CD4-positive, alpha-beta T cell (primary cell): ENCODE data around the gene TSPAN15. TPM values are rescaled to one million over a fixed set of nuclear protein-coding genes. Genes with fewer than 3 reads are reported as not detected.

ENCODE experiments used
- ATAC-seq: fragments of 200-7000 bp; cut with Tn5 transposase; one replicate; pipeline ENCODE4 v1.10.0; 2022; ENCODE audit warnings: mild to moderate bottlenecking; ENCODE audit not compliant: poor library complexity
- CTCF ChIA-PET: fragments of 350-600 bp; sonication (Branson Sonifier 250); formaldehyde crosslinking; loops from one replicate; lab custom pipeline; 2021; ENCODE audit warnings: antibody characterized with exemption, inconsistent platforms; lab: Charles Lee
- POLR2A ChIA-PET: fragments of 350-600 bp; sonication (Branson Sonifier 250); formaldehyde crosslinking; loops from one replicate; lab custom pipeline; 2021; ENCODE audit warnings: antibody characterized with exemption, inconsistent platforms; lab: Charles Lee
- DNase-seq, 14 experiments: peaks; one replicate each; pipeline ENCODE4 v3.0.0-alpha.2; 2013 to 2020; ENCODE audit warnings: mixed read lengths in 2 of 14
- H3K27ac ChIP-seq, 2 donors: one replicate each; pipeline versions ENCODE4 v1.5.1 to v1.7.0; 2013; ENCODE audit warnings: low read length in 2 of 2, low read depth in 1 of 2, mild to moderate bottlenecking in 1 of 2
- H3K27me3 ChIP-seq, 2 experiments: 1 replicate in 1 of 2; 2 replicates in 1 of 2; pipeline versions ENCODE4 v1.6.1 to v1.7.0; 2013; ENCODE audit warnings: low read length in 2 of 2, control low read depth in 1 of 2, mild to moderate bottlenecking in 1 of 2, moderate library complexity in 1 of 2; ENCODE audit not compliant: insufficient read depth in 2 of 2, control insufficient read depth in 1 of 2
- H3K36me3 ChIP-seq: one replicate; pipeline ENCODE4 v1.6.1; 2013; ENCODE audit warnings: low read length, control low read depth; ENCODE audit not compliant: insufficient read depth
- H3K4me1 ChIP-seq: one replicate; pipeline ENCODE4 v1.6.1; 2013; ENCODE audit warnings: low read length, control low read depth; ENCODE audit not compliant: insufficient read depth
- H3K4me3 ChIP-seq: one replicate; pipeline ENCODE4 v1.5.1; 2013; ENCODE audit warnings: mild to moderate bottlenecking, low read length, moderate library complexity
- H3K9me3 ChIP-seq, 2 experiments: 1 replicate in 1 of 2; 2 replicates in 1 of 2; pipeline versions ENCODE4 v1.6.1 to v1.7.0; 2013; ENCODE audit warnings: low read length in 2 of 2, mild to moderate bottlenecking in 2 of 2, control low read depth in 1 of 2, moderate library complexity in 1 of 2; ENCODE audit not compliant: control insufficient read depth in 1 of 2, insufficient read depth in 1 of 2
- H3K27ac Mint-ChIP-seq: one replicate; pipeline ENCODE4 v1.8.0; 2020; ENCODE audit warnings: mixed read lengths
- H3K27me3 Mint-ChIP-seq: one replicate; pipeline ENCODE4 v1.8.0; 2021; ENCODE audit warnings: mixed read lengths
- H3K36me3 Mint-ChIP-seq: one replicate; pipeline ENCODE4 v1.8.0; 2021; ENCODE audit warnings: low read depth, mixed read lengths
- H3K4me1 Mint-ChIP-seq: one replicate; pipeline ENCODE4 v1.8.0; 2021; ENCODE audit warnings: low read depth, mixed read lengths
- H3K4me3 Mint-ChIP-seq: one replicate; pipeline ENCODE4 v1.8.0; 2020; ENCODE audit warnings: mild to moderate bottlenecking, mixed read lengths
- H3K9me3 Mint-ChIP-seq: one replicate; pipeline ENCODE4 v1.8.0; 2020; ENCODE audit warnings: mixed read lengths
- CTCF ChIP-seq: fragments of 200-600 bp; IDR thresholded peaks from one replicate; pipeline ENCODE4 v1.8.0; 2022; ENCODE audit warnings: antibody characterized with exemption, mild to moderate bottlenecking
- intact Hi-C, 2 experiments: fragments of 100-400 bp; cut with DNase I in 1 of 2; cut with micrococcal nuclease in 1 of 2; formaldehyde crosslinking; loops; one replicate each; pipeline versions ENCODE4 v1.15.1 to v1.9.0; 2023 to 2025; cut with DNase I, micrococcal nuclease
- total RNA-seq, 174 experiments: library from RNA in 2 of 174; stranded (reverse) in 2 of 174; gene quantifications; one replicate each; pipeline ENCODE4 v1.2.3 and lab custom pipeline; 2021 to 2026

TSPAN15 gene
- total RNA-seq, 2 experiments from 2014 or later = 2.2 to 2.5 TPM

DNA sequence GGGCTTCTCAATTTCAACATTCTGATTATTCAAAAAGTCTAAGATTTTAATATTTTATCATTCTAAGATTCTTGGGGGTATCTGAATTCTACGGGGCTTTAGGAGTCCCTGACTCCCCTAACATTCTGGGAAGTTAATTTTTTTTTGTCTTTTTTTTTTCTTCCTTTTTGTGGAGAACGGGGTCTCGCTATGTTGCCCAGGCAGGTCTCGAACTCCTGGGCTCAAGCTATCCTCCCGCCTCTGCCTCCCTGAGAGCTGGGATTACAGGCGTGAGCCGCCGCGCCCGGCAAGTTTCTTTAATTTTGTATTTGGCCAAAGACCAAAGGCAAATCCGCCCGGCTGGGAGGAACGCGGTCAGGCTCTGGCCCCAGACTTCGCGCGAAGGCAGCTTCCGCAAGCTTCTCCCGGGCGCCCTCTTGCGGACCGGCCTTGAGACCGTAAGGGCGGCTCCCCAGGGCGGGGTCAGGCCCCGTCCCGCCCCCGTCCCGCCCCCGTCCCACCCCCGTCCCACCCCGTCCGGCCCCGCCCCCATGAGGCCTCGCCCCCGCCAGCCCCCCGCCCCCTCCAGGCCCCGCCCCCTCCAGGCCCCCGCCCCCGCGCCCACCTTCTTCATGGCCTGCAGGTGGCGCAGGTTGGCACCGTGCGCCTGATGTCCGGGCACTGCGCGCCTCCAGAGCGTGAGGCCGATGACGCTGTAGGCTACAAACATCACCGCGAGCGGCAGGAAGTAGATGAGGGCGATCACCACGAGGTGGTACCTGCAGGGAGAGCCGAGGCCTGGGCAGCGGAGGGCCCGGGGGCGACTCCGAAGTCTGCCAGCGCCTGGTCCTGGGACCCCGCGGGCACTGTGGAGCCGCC is 42.7 kb upstream of the TSPAN15 start:
- Mint-ChIP-seq H3K4me3 (peak overlapping the region; percentile 64), H3K4me1 (peaks cover 28% of the 10 kb centered on the region), H3K9me3 (no peaks in the 10 kb centered on the region), H3K27ac (peak overlapping the region; percentile 88), H3K36me3 (peaks cover 10% of the 10 kb centered on the region), H3K27me3 (no peaks in the 10 kb centered on the region)
- ATAC-seq (peak; percentile 92), DNase-seq (peak; percentile 79 to 97 (median 87))
- intact Hi-C loops = loop anchor here (1.0 to 5.0 kb wide), 5 partner anchors 16 to 281 kb away; no protein-coding TSS in a partner anchor
- ChIA-PET POLR2A (interaction anchor here (0.6 to 3.0 kb wide), 9 partner anchors 16 to 228 kb away, joined by 3 to 21 read pairs (median 4); no protein-coding TSS in a partner anchor), CTCF (interaction anchor here (0.5 to 2.5 kb wide), 29 partner anchors 10 to 738 kb away, joined by 3 to 25 read pairs (median 4); partner anchors contain the start of genes SUPV3L1, TSPAN15 and TYSND1)
- Histone ChIP-seq H3K36me3 (peaks cover 8% of the 10 kb centered on the region), H3K9me3 (no peaks in the 10 kb centered on the region), H3K27ac (peak overlapping the region; percentile 72 to 82), H3K4me1 (peaks cover 26% of the 10 kb centered on the region), H3K27me3 (no peaks in the 10 kb centered on the region), H3K4me3 (peak overlapping the region; percentile 32)
- TF ChIP-seq CTCF = peak; percentile 73

- peak overlapping the region; percentile 13 for H3K4me3 ChIP-seq
- no peak for DNase-seq
- intact Hi-C loops = loop anchor here (1.0 to 5.0 kb wide), 5 partner anchors 16 to 282 kb away; no protein-coding TSS in a partner anchor
- no peaks in the 10 kb centered on the region for H3K27me3 ChIP-seq
- no peak for TF ChIP-seq CTCF
- peak overlapping the region; percentile 72 to 82 for H3K27ac ChIP-seq
- ChIA-PET CTCF (interaction anchor here (1.0 to 2.5 kb wide), 7 partner anchors 15 to 238 kb away, joined by 3 to 25 read pairs (median 5); partner anchors contain the start of gene TSPAN15), POLR2A (interaction anchor here (1.0 to 3.0 kb wide), 6 partner anchors 16 to 174 kb away, joined by 3 to 21 read pairs (median 8); no protein-coding TSS in a partner anchor)
- peaks cover 8% of the 10 kb centered on the region for H3K36me3 ChIP-seq
- no peaks in the 10 kb centered on the region for H3K9me3 Mint-ChIP-seq
- H3K4me1 Mint-ChIP-seq = peaks cover 28% of the 10 kb centered on the region
- peaks cover 4% of the 10 kb centered on the region for H3K36me3 Mint-ChIP-seq
- peak overlapping the region; percentile 88 for H3K27ac Mint-ChIP-seq
- no peak overlapping the region for H3K4me3 Mint-ChIP-seq
- no peaks in the 10 kb centered on the region for H3K9me3 ChIP-seq
- no peaks in the 10 kb centered on the region for H3K27me3 Mint-ChIP-seq
- H3K4me1 ChIP-seq = peaks cover 26% of the 10 kb centered on the region
- ATAC-seq = no peak
Measured at GRCh38 chr10:69409176-69409495, 42.1 kb upstream of the TSPAN15 start.

DNA sequence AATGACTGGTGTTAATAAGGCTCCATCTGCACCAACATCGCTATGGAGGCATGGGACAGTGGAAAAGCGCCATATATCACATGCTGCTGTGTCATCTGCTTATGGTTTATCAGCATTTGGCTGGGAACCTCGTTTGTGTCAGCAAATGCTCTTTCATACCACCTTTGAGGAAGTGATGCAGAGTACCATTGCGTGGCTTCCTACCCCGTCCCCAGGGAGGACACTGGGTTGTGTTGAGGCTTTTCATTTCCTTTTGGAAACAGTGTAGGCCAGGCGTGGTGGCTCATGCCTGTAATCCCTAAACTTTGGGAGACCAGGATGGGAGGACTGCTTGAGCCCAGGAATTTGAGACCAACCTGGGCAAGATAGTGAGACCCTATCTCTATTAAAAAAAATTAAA is 41.3 kb upstream of the TSPAN15 start:
- no peaks in the 10 kb centered on the region for H3K27me3 ChIP-seq
- ATAC-seq (no peak), DNase-seq (peak in 2 of 14 experiments; percentile 46 to 61)
- Mint-ChIP-seq H3K36me3 (no peaks in the 10 kb centered on the region), H3K27ac (no peak overlapping the region), H3K4me3 (no peak overlapping the region), H3K9me3 (no peaks in the 10 kb centered on the region), H3K4me1 (peaks cover 28% of the 10 kb centered on the region), H3K27me3 (no peaks in the 10 kb centered on the region)
- TF ChIP-seq CTCF = no peak
- ChIA-PET POLR2A (no interaction called here), CTCF (no interaction called here)
- H3K27ac ChIP-seq = no peak overlapping the region
- peaks cover 26% of the 10 kb centered on the region for H3K4me1 ChIP-seq
- no peak overlapping the region for H3K4me3 ChIP-seq
- peaks cover 0 to 2% of the 10 kb centered on the region in 2 experiments for H3K9me3 ChIP-seq
- intact Hi-C loops = loop anchor here (1.0 to 5.0 kb wide), 6 partner anchors 15 to 283 kb away; partner anchors contain the start of gene FAM241B (in 1 of the 2)
- peaks cover 4% of the 10 kb centered on the region for H3K36me3 ChIP-seq
